Lung (tissue), 12 donors: ENCODE results near the gene CTNNBL1. TPM values are rescaled to one million over a fixed set of nuclear protein-coding genes. Genes with fewer than 3 reads are reported as not detected.

Experiments
- ATAC-seq: fragments of 200-7000 bp; cut with Tn5 transposase; one replicate; pipeline ENCODE4 v1.9.1; 2020; ENCODE audit warnings: moderate number of reproducible peaks; ENCODE audit not compliant: insufficient read depth, low FRiP score
- DNase-seq, 3 donors: peaks; one replicate each; pipeline ENCODE4 v3.0.0-alpha.2; 2013 to 2017
- H3K27ac ChIP-seq, 2 donors: one replicate each; pipeline ENCODE4 v1.5.1; 2013; ENCODE audit warnings: mild to moderate bottlenecking in 2 of 2, moderate library complexity in 2 of 2, control low read depth in 1 of 2, inconsistent platforms in 1 of 2, low read depth in 1 of 2, low read length in 1 of 2
- H3K27me3 ChIP-seq, 3 donors: one replicate each; pipeline ENCODE4 v1.5.1; 2013; ENCODE audit warnings: low read length in 2 of 3; ENCODE audit not compliant: control insufficient read depth in 3 of 3, insufficient read depth in 3 of 3
- H3K36me3 ChIP-seq, 4 donors: one replicate each; pipeline ENCODE4 v1.5.1; 2013; ENCODE audit warnings: low read length in 4 of 4, mild to moderate bottlenecking in 1 of 4, moderate library complexity in 1 of 4; ENCODE audit not compliant: control insufficient read depth in 4 of 4, insufficient read depth in 4 of 4
- H3K4me1 ChIP-seq, 5 donors: one replicate each; pipeline ENCODE4 v1.5.1; 2013; ENCODE audit warnings: low read length in 5 of 5, mild to moderate bottlenecking in 2 of 5, moderate library complexity in 1 of 5; ENCODE audit not compliant: control insufficient read depth in 5 of 5, insufficient read depth in 5 of 5
- H3K4me3 ChIP-seq: one replicate; pipeline ENCODE4 v1.5.1; 2013; ENCODE audit warnings: mild to moderate bottlenecking, control low read depth, moderate library complexity
- H3K9ac ChIP-seq, 2 donors: one replicate each; pipeline ENCODE4 v1.5.1; 2013; ENCODE audit warnings: low read length in 2 of 2, control low read depth in 1 of 2; ENCODE audit not compliant: insufficient read depth in 1 of 2
- H3K9me3 ChIP-seq, 4 donors: one replicate each; pipeline ENCODE4 v1.5.1; 2013; ENCODE audit warnings: low read length in 3 of 4, mild to moderate bottlenecking in 1 of 4, moderate library complexity in 1 of 4; ENCODE audit not compliant: control insufficient read depth in 4 of 4, insufficient read depth in 3 of 4
- CTCF ChIP-seq: IDR thresholded peaks from 2 replicates; pipeline ENCODE4 v1.5.1; 2012; ENCODE audit warnings: mild to moderate bottlenecking; ENCODE audit errors: control extremely low read depth, extremely low read depth
- WGBS, 2 donors: extraction: QIAGEN DNeasy Blood & Tissue Kit; methylation state at CpG; one replicate each; pipeline ENCODE4 v1.1.7; 2013; 5-methylcytosine and 5-hydroxymethylcytosine counted together
- polyA plus RNA-seq, 2 donors: library from polyadenylated mRNA; stranded (reverse); fragments of 200-250 nt; gene quantifications; one replicate each; pipeline ENCODE4 v1.2.1, GENCODE V29; 2013
- total RNA-seq, 2 donors: library from RNA; depleted of rRNA in 1 of 2; stranded (reverse); fragments of >200 nt in 1 of 2; gene quantifications; one replicate each; pipeline ENCODE4 v1.2.1, GENCODE V29; 2014 to 2021
- donor health status: control.
- donor health status: control.
- donor health status: Bipolar disorder and iron deficiency.
- donor health status: healthy.
- donor health status: DM: yes; HTN: yes; CAD: no.

CTNNBL1 gene
- total and polyA plus RNA-seq, 4 donors: 38.9 to 53.1 (median 49.2) TPM

- ATAC-seq: no peak
- peaks cover 0 to 2% (median 0%) of the 10 kb centered on the region in 4 donors for H3K9me3 ChIP-seq
- no peak for TF ChIP-seq CTCF
- DNase-seq: peak in 1 of 3 donors; percentile 45
- H3K4me3 ChIP-seq: no peak overlapping the region
- H3K27me3 ChIP-seq: peaks cover 0 to 18% (median 0%) of the 10 kb centered on the region in 3 donors
- no peaks in the 10 kb centered on the region for H3K36me3 ChIP-seq
- H3K27ac ChIP-seq: no peak overlapping the region
- H3K4me1 ChIP-seq: peaks cover 0 to 46% (median 11%) of the 10 kb centered on the region in 5 donors
- H3K9ac ChIP-seq: no peak overlapping the region
- 72 to 82% methylated on average over 19 of the region's 19 CpGs for WGBS, 2 donors
Observed at GRCh38 chr20:37913567-37914366, 219.9 kb downstream of the CTNNBL1 start.

GRCh38 chr20:37914367-37914671 is 220.5 kb downstream of the CTNNBL1 start:
- Histone ChIP-seq H3K27me3 (peaks cover 0 to 18% (median 0%) of the 10 kb centered on the region in 3 donors), H3K27ac (no peak overlapping the region), H3K36me3 (no peaks in the 10 kb centered on the region), H3K9ac (no peak overlapping the region), H3K4me3 (no peak overlapping the region), H3K4me1 (peaks cover 0 to 51% (median 11%) of the 10 kb centered on the region in 5 donors), H3K9me3 (peaks cover 0 to 7% (median 0%) of the 10 kb centered on the region in 4 donors)
- DNase-seq: no peak
- no peak for TF ChIP-seq CTCF
- no peak for ATAC-seq
- 34 to 38% methylated on average over 5 of the region's 5 CpGs for WGBS, 2 donors

GRCh38 chr20:37914672-37915433 is 221.0 kb downstream of the CTNNBL1 start:
- Histone ChIP-seq H3K27ac (no peak overlapping the region), H3K4me1 (peaks cover 0 to 55% (median 11%) of the 10 kb centered on the region in 5 donors), H3K27me3 (peaks cover 0 to 18% (median 0%) of the 10 kb centered on the region in 3 donors), H3K9me3 (peaks cover 0 to 7% (median 0%) of the 10 kb centered on the region in 4 donors), H3K4me3 (no peak overlapping the region), H3K9ac (no peak overlapping the region), H3K36me3 (no peaks in the 10 kb centered on the region)
- ATAC-seq: no peak
- TF ChIP-seq CTCF: no peak
- 5% methylated on average over 33 to 34 of the region's 34 CpGs for WGBS, 2 donors
- peak; percentile 83 to 84 (median 83) for DNase-seq
